H9 (cell line): ENCODE data around the gene PAX1. TPM values are rescaled to one million over a fixed set of nuclear protein-coding genes. Genes with fewer than 3 reads are reported as not detected.

ENCODE experiments used
- DNase-seq: peaks from one replicate; pipeline ENCODE4 v3.0.0-alpha.2; 2017
- H2AFZ ChIP-seq: one replicate; pipeline ENCODE4 v1.6.1; 2013; ENCODE audit warnings: mild to moderate bottlenecking, low read length, control low read depth, moderate library complexity
- H2AK5ac ChIP-seq: 2 replicates; pipeline ENCODE4 v1.6.1; 2013; ENCODE audit warnings: low read length, control low read depth, mixed read lengths; ENCODE audit not compliant: insufficient read length
- H2BK120ac ChIP-seq: one replicate; pipeline ENCODE4 v1.6.1; 2013; ENCODE audit warnings: low read depth, mild to moderate bottlenecking, low read length, control low read depth, inconsistent platforms; ENCODE audit not compliant: poor library complexity, severe bottlenecking
- H2BK12ac ChIP-seq: 2 replicates; pipeline ENCODE4 v1.6.1; 2013; ENCODE audit warnings: low read length, control low read depth, mixed read lengths, low read depth; ENCODE audit not compliant: insufficient read length
- H2BK15ac ChIP-seq: 2 replicates; pipeline ENCODE4 v1.6.1; 2013; ENCODE audit warnings: low read depth, low read length, control low read depth
- H2BK20ac ChIP-seq: one replicate; pipeline ENCODE4 v1.6.1; 2013; ENCODE audit warnings: low read depth, mild to moderate bottlenecking, low read length, control low read depth, inconsistent platforms; ENCODE audit not compliant: poor library complexity, severe bottlenecking
- H2BK5ac ChIP-seq: 2 replicates; pipeline ENCODE4 v1.6.1; 2013; ENCODE audit warnings: low read length, control low read depth, mixed read lengths; ENCODE audit not compliant: insufficient read length
- H3K14ac ChIP-seq: 2 replicates; pipeline ENCODE4 v1.6.1; 2013; ENCODE audit warnings: low read length, control low read depth; ENCODE audit not compliant: insufficient read depth
- H3K18ac ChIP-seq: 2 replicates; pipeline ENCODE4 v1.6.1; 2013; ENCODE audit warnings: low read depth, mild to moderate bottlenecking, mixed read lengths, low read length, control low read depth; ENCODE audit not compliant: insufficient read length
- H3K23ac ChIP-seq: 2 replicates; pipeline ENCODE4 v1.6.1; 2013; ENCODE audit warnings: low read length, control low read depth, mixed read lengths, low read depth; ENCODE audit not compliant: insufficient read length
- H3K23me2 ChIP-seq: 2 replicates; pipeline ENCODE4 v1.6.1; 2013; ENCODE audit warnings: low read depth, mild to moderate bottlenecking, mixed read lengths, low read length, control low read depth; ENCODE audit not compliant: insufficient read length, poor library complexity, severe bottlenecking
- H3K27ac ChIP-seq: 2 replicates; pipeline ENCODE4 v1.5.1; 2013; ENCODE audit warnings: low read length, control low read depth, mixed read lengths, low read depth; ENCODE audit not compliant: insufficient read length
- H3K27me3 ChIP-seq: 2 replicates; pipeline ENCODE4 v1.6.1; 2013; ENCODE audit warnings: low read length, control low read depth, inconsistent platforms; ENCODE audit not compliant: insufficient read depth
- H3K4ac ChIP-seq: 2 replicates; pipeline ENCODE4 v1.6.1; 2013; ENCODE audit warnings: low read depth, mild to moderate bottlenecking, control low read depth, inconsistent platforms, low read length, moderate library complexity
- H3K4me1 ChIP-seq: 2 replicates; pipeline ENCODE4 v1.6.1; 2013; ENCODE audit warnings: low read length, control low read depth, inconsistent platforms; ENCODE audit not compliant: insufficient read depth
- H3K4me2 ChIP-seq: 2 replicates; pipeline ENCODE4 v1.6.1; 2013; ENCODE audit warnings: low read length, control low read depth, mixed read lengths; ENCODE audit not compliant: insufficient read length, insufficient read depth
- H3K56ac ChIP-seq: 2 replicates; pipeline ENCODE4 v1.6.1; 2013; ENCODE audit warnings: low read depth, mild to moderate bottlenecking, mixed read lengths, low read length, control low read depth; ENCODE audit not compliant: insufficient read length
- H3K79me1 ChIP-seq: 2 replicates; pipeline ENCODE4 v1.6.1; 2013; ENCODE audit warnings: low read depth, mild to moderate bottlenecking, moderate library complexity, low read length, control low read depth, inconsistent platforms; ENCODE audit not compliant: insufficient read depth, poor library complexity, severe bottlenecking
- H3K79me2 ChIP-seq: 2 replicates; pipeline ENCODE4 v1.6.1; 2013; ENCODE audit warnings: low read length, control low read depth, inconsistent platforms; ENCODE audit not compliant: insufficient read depth
- H3K9ac ChIP-seq: 2 replicates; pipeline ENCODE4 v1.6.1; 2013; ENCODE audit warnings: low read length, control low read depth, mixed read lengths; ENCODE audit not compliant: insufficient read length; ENCODE audit errors: extremely low read depth
- H3K9me3 ChIP-seq: one replicate; pipeline ENCODE4 v1.6.1; 2013; ENCODE audit warnings: low read depth, low read length, inconsistent platforms; ENCODE audit not compliant: control insufficient read depth
- H3T11ph ChIP-seq: one replicate; pipeline ENCODE4 v1.6.1; 2013; ENCODE audit warnings: mild to moderate bottlenecking, low read length, control low read depth, inconsistent platforms
- H4K20me1 ChIP-seq: one replicate; pipeline ENCODE4 v1.6.1; 2013; ENCODE audit not compliant: control insufficient read depth, insufficient read length, insufficient read depth
- H4K5ac ChIP-seq: 2 replicates; pipeline ENCODE4 v1.6.1; 2013; ENCODE audit warnings: low read depth, mild to moderate bottlenecking, mixed read lengths, low read length, control low read depth; ENCODE audit not compliant: insufficient read length
- H4K8ac ChIP-seq: replicated peaks from 2 replicates; pipeline ENCODE4 v1.6.1; 2013; ENCODE audit warnings: low read length, control low read depth, mixed read lengths, low read depth; ENCODE audit not compliant: insufficient read length
- H4K91ac ChIP-seq: 2 replicates; pipeline ENCODE4 v1.6.1; 2013; ENCODE audit warnings: low read depth, mild to moderate bottlenecking, moderate library complexity, mixed read lengths, low read length, control low read depth; ENCODE audit not compliant: insufficient read length
- H3K27ac Mint-ChIP-seq, 3 experiments: 2 replicates in 2 of 3; 3 replicates in 1 of 3; pipeline ENCODE4 v1.8.0; 2020 to 2021; ENCODE audit warnings: mixed read lengths in 3 of 3, mild to moderate bottlenecking in 1 of 3, moderate library complexity in 1 of 3
- H3K27me3 Mint-ChIP-seq: 2 replicates; pipeline ENCODE4 v1.8.0; 2021; ENCODE audit warnings: low read depth, mild to moderate bottlenecking, moderate library complexity, mixed read lengths
- H3K36me3 Mint-ChIP-seq, 3 experiments: 2 replicates in 2 of 3; 3 replicates in 1 of 3; pipeline ENCODE4 v1.8.0; 2020 to 2021; ENCODE audit warnings: low read depth in 3 of 3, mixed read lengths in 3 of 3; ENCODE audit not compliant: insufficient read depth in 1 of 3
- H3K4me1 Mint-ChIP-seq, 2 experiments: 2 replicates each; pipeline ENCODE4 v1.8.0; 2020; ENCODE audit warnings: mixed read lengths in 2 of 2
- H3K4me3 Mint-ChIP-seq, 2 experiments: 2 replicates in 1 of 2; 3 replicates in 1 of 2; pipeline ENCODE4 v1.8.0; 2020 to 2021; ENCODE audit warnings: mild to moderate bottlenecking in 2 of 2, mixed read lengths in 2 of 2, moderate library complexity in 1 of 2
- H3K9me3 Mint-ChIP-seq, 2 experiments: 2 replicates in 1 of 2; 3 replicates in 1 of 2; pipeline ENCODE4 v1.8.0; 2020; ENCODE audit warnings: mild to moderate bottlenecking in 2 of 2, mixed read lengths in 2 of 2, moderate library complexity in 1 of 2
- CTCF ChIP-seq: fragments of 200-600 bp; sonication (generic); conservative IDR thresholded peaks from 3 replicates; pipeline ENCODE4 v1.8.0; 2021; ENCODE audit warnings: antibody characterized with exemption, mild to moderate bottlenecking
- WGBS: extraction: QIAGEN DNeasy Blood & Tissue Kit; methylation state at CpG from one replicate; pipeline ENCODE4 v1.1.7; 2013; ENCODE audit warnings: missing lambda C conversion rate, low lambda C conversion rate, mixed read lengths; ENCODE audit not compliant: insufficient read length; ENCODE audit errors: extremely low coverage; 5-methylcytosine and 5-hydroxymethylcytosine counted together
- total RNA-seq: library from RNA; stranded (reverse); gene quantifications from 2 replicates; pipeline ENCODE4 v1.2.1, GENCODE V29; 2021

Gene PAX1
- total RNA-seq, 1 experiment from 2014 or later = not detected

- WGBS = no CpG with 5 or more reads among the region's 3 CpGs
- Histone ChIP-seq H3K23ac (no peak overlapping the region), H3K4me1 (no peaks in the 10 kb centered on the region), H3K27ac (no peak overlapping the region), H3K4me2 (no peak overlapping the region), H3K18ac (no peak overlapping the region), H3K9ac (no peak overlapping the region), H4K5ac (no peak overlapping the region), H4K8ac (no peak overlapping the region), H4K91ac (no peak overlapping the region), H3K23me2 (peaks cover 10% of the 10 kb centered on the region), H2BK12ac (no peak overlapping the region), H3K4ac (no peak overlapping the region), H2BK20ac (no peak overlapping the region), H3K9me3 (no peaks in the 10 kb centered on the region), H2AK5ac (no peak overlapping the region), H3K56ac (no peak overlapping the region), H3T11ph (no peak overlapping the region), H3K79me1 (no peaks in the 10 kb centered on the region), H2BK15ac (no peak overlapping the region), H3K14ac (no peak overlapping the region), H2BK5ac (no peak overlapping the region), H3K27me3 (peaks cover 94% of the 10 kb centered on the region), H4K20me1 (no peaks in the 10 kb centered on the region), H2AFZ (no peak overlapping the region), H2BK120ac (no peak overlapping the region), H3K79me2 (no peaks in the 10 kb centered on the region)
- peaks cover 98% of the 10 kb centered on the region for H3K27me3 Mint-ChIP-seq
- H3K4me3 Mint-ChIP-seq = 0 out of 5 replicates have a peak overlapping the region, but pooled peaks of 1 of the 2 experiments have one; percentile 32
- H3K27ac Mint-ChIP-seq = no peak overlapping the region
- TF ChIP-seq CTCF = no peak
- peaks cover 18 to 32% of the 10 kb centered on the region in 2 experiments for H3K4me1 Mint-ChIP-seq
- DNase-seq = no peak
- H3K36me3 Mint-ChIP-seq = no peaks in the 10 kb centered on the region
- peaks cover 0 to 4% of the 10 kb centered on the region in 2 experiments; a peak in 1 of 5 replicates for H3K9me3 Mint-ChIP-seq
Measured at GRCh38 chr20:21710341-21710740, 4.9 kb downstream of the PAX1 start.
